ENCODE measurements around the gene LMAN2L.

Gene LMAN2L

GRCh38 chr2:96694816-96695455 lies 44.9 kb downstream of the LMAN2L start:
- Histone ChIP-seq H3K36me3 (ENCODE audit: control insufficient read depth, insufficient read depth, low read length) (no peaks in the 10 kb centered on the region), H3K27me3 (replicated peaks; ENCODE audit: control insufficient read depth, insufficient read depth, low read length) (no peaks in the 10 kb centered on the region), H3K4me3 (replicated peaks; ENCODE audit: low read depth, low read length) (no peak overlapping the region)
- no peak for DNase-seq (ENCODE audit: extremely low read depth, insufficient read length)
- TF ChIP-seq CTCF (IDR thresholded peaks at IDR 0.05; ENCODE audit: insufficient read depth, low read length, poor library complexity, severe bottlenecking) = no peak

GRCh38 chr2:96694279-96694678 lies 45.6 kb downstream of the LMAN2L start:
- H3K36me3 ChIP-seq (ENCODE audit: control insufficient read depth, insufficient read depth, low read length) = no peaks in the 10 kb centered on the region
- DNase-seq (ENCODE audit: extremely low read depth, insufficient read length) = no peak
- no peaks in the 10 kb centered on the region for H3K27me3 ChIP-seq (replicated peaks; ENCODE audit: control insufficient read depth, insufficient read depth, low read length)
- no peak overlapping the region for H3K4me3 ChIP-seq (replicated peaks; ENCODE audit: low read depth, low read length)
- no peak for TF ChIP-seq CTCF (IDR thresholded peaks at IDR 0.05; ENCODE audit: insufficient read depth, low read length, poor library complexity, severe bottlenecking)

DNA sequence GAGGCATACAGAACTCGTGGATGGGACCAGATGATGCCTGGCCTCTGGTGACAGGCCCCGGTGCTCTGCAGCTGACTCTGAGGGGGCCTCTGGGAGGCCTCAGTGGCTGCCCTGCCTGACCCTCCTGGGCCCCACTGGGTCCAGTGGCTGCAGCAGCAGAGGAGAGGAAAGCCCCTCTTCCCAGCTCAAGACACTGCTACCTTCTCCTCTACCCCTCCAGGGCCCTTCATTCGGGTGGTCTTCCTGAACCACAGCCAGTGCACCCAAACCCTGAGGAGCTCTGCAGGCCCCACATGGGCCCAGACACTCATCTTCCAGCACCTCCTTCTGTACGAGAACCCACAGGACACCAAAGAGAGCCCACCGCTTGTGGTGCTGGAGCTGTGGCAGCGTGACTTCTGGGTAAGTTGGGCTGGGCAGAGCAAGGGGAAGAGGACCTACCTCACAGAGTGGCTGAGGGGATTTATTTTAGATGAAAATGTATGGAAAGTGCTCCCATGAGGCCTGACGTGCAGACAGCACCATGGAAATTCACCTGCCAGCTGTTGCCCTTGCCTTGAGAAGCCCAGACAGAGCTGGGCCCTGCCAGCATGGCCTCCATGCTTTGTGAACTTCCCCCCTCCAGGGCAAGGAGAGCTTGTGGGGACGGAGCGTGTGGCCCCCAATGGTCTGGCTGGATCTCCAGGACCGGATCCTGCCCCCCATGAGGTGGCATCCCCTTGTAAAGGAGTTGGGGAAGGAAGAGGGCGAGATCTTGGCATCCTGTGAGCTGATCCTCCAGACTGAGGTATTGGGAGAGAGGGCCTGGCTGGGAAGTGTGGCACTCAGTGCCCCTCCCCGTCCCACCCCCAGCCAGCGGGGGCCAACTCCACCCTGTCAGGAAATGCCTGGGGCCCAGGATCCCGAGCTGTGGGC lies 46.3 kb downstream of the LMAN2L start:
- H3K36me3 ChIP-seq (ENCODE audit: control insufficient read depth, insufficient read depth, low read length) = no peaks in the 10 kb centered on the region
- no peak for TF ChIP-seq CTCF (IDR thresholded peaks at IDR 0.05; ENCODE audit: insufficient read depth, low read length, poor library complexity, severe bottlenecking)
- no peak overlapping the region for H3K4me3 ChIP-seq (replicated peaks; ENCODE audit: low read depth, low read length)
- no peak for DNase-seq (ENCODE audit: extremely low read depth, insufficient read length)
- H3K27me3 ChIP-seq (replicated peaks; ENCODE audit: control insufficient read depth, insufficient read depth, low read length) = no peaks in the 10 kb centered on the region

GRCh38 chr2:96692094-96692971 lies 47.5 kb downstream of the LMAN2L start:
- DNase-seq (ENCODE audit: extremely low read depth, insufficient read length) = no peak
- no peak for TF ChIP-seq CTCF (IDR thresholded peaks at IDR 0.05; ENCODE audit: insufficient read depth, low read length, poor library complexity, severe bottlenecking)
- Histone ChIP-seq H3K27me3 (replicated peaks; ENCODE audit: control insufficient read depth, insufficient read depth, low read length) (no peaks in the 10 kb centered on the region), H3K4me3 (replicated peaks; ENCODE audit: low read depth, low read length) (no peak overlapping the region), H3K36me3 (ENCODE audit: control insufficient read depth, insufficient read depth, low read length) (no peaks in the 10 kb centered on the region)

DNA sequence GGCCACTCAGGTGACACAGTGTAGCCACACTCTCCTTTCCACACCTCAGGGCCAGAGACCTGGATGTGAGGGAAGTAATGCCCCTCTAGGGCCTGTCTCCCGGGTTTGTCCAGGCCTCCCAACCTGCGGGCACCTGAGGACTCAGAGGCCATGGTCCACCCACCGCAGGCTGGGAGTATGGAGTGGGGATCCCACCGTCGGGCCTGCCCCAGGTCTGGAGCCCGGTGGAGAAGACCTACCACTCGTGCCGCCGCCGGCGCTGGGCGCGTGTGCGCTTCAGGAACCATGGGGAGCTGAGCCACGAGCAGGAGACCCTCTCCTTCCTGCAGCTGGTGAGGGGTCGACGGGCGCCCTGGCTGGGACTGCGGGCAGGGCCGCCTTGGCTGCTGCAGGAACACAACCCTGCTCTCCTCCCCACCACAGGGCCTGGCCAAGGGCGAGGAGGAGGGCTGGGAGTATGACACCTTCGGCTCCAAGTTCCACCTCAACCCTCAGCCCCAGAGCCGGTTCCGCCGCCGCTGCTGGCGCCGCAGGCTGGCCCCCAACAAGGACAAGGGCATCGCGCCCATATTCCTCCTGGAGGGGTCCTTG lies 48.7 kb downstream of the LMAN2L start:
- no peak overlapping the region for H3K4me3 ChIP-seq (replicated peaks; ENCODE audit: low read depth, low read length)
- no peak for DNase-seq (ENCODE audit: extremely low read depth, insufficient read length)
- no peaks in the 10 kb centered on the region for H3K36me3 ChIP-seq (ENCODE audit: control insufficient read depth, insufficient read depth, low read length)
- no peaks in the 10 kb centered on the region for H3K27me3 ChIP-seq (replicated peaks; ENCODE audit: control insufficient read depth, insufficient read depth, low read length)
- no peak for TF ChIP-seq CTCF (IDR thresholded peaks at IDR 0.05; ENCODE audit: insufficient read depth, low read length, poor library complexity, severe bottlenecking)
